GM12878 (cell line): ENCODE measurements around the gene SLC20A1. TPM values are rescaled to one million over a fixed set of nuclear protein-coding genes. Genes with fewer than 3 reads are reported as not detected.

Source experiments
- ATAC-seq: fragments of 200-7000 bp; cut with Tn5 transposase; 3 replicates; pipeline ENCODE4 v1.9.1; 2020; ENCODE audit warnings: mild to moderate bottlenecking, moderate library complexity
- BruUV-seq: library from RNA; stranded (reverse); fragments of 400-500 nt; replicated peaks from 2 replicates; lab custom pipeline; 2021; lab: Mats Ljungman, UMichigan
- CTCF ChIA-PET: fragments of 300-600 bp; sonication (Branson Sonifier 250); formaldehyde crosslinking; extraction: SDS; loops from one replicate; lab custom pipeline; 2021; ENCODE audit warnings: inconsistent platforms; lab: Yijun Ruan, JAX
- POLR2A ChIA-PET: fragments of 350-600 bp; formaldehyde crosslinking; extraction: SDS; loops from one replicate; lab custom pipeline; 2021; ENCODE audit warnings: inconsistent platforms; lab: Charles Lee
- RAD21 ChIA-PET: fragments of 300-600 bp; sonication (Branson Sonifier 250); formaldehyde crosslinking; loops from one replicate; lab custom pipeline; 2023; ENCODE audit warnings: antibody characterized with exemption; ENCODE audit not compliant: unreplicated experiment; lab: Charles Lee
- SMC1A ChIA-PET: fragments of 300-600 bp; sonication (Branson Sonifier 250); formaldehyde crosslinking; loops from one replicate; lab custom pipeline; 2023; ENCODE audit not compliant: unreplicated experiment, uncharacterized antibody; lab: Charles Lee
- DNase-seq: peaks from one replicate; pipeline ENCODE4 v3.0.0-alpha.2; 2011; ENCODE audit warnings: low read depth, low spot score
- FAIRE-seq: peaks from 3 replicates; lab custom pipeline; 2011; peaks lifted over from hg19 to GRCh38; lab: Jason Lieb, UNC
- H2AFZ ChIP-seq: 2 replicates; pipeline ENCODE4 v1.6.0; 2011; ENCODE audit warnings: low read depth, low read length, control low read depth; ENCODE audit not compliant: control insufficient read depth
- H3K27ac ChIP-seq: 2 replicates; pipeline ENCODE4 v1.5.1; 2011; ENCODE audit warnings: control low read depth; ENCODE audit not compliant: control insufficient read depth, insufficient read depth
- H3K27me3 ChIP-seq, 2 experiments: replicated peaks in 1 of 2; 2 replicates each; pipeline versions ENCODE4 v1.6.0 to v1.6.1; 2011; ENCODE audit warnings: low read length in 1 of 2; ENCODE audit not compliant: control insufficient read depth in 2 of 2, insufficient read depth in 2 of 2
- H3K36me3 ChIP-seq, 2 experiments: 2 replicates each; pipeline ENCODE4 v1.5.1; 2011; ENCODE audit warnings: low read length in 1 of 2; ENCODE audit not compliant: control insufficient read depth in 2 of 2, insufficient read depth in 2 of 2
- H3K4me1 ChIP-seq: 2 replicates; pipeline ENCODE4 v1.6.1; 2011; ENCODE audit warnings: mild to moderate bottlenecking, low read length, moderate library complexity, mixed read lengths; ENCODE audit not compliant: control insufficient read depth, insufficient read depth
- H3K4me2 ChIP-seq: 2 replicates; pipeline ENCODE4 v1.6.0; 2011; ENCODE audit warnings: control low read depth; ENCODE audit not compliant: control insufficient read depth, insufficient read depth
- H3K4me3 ChIP-seq: fragments of 200-600 bp; sonication (generic); 2 replicates; pipeline ENCODE4 v1.5.1; 2016
- H3K79me2 ChIP-seq: 2 replicates; pipeline ENCODE4 v1.6.0; 2011; ENCODE audit warnings: low read length; ENCODE audit not compliant: control insufficient read depth, insufficient read depth
- H3K9ac ChIP-seq: 2 replicates; pipeline ENCODE4 v1.8.0; 2011; ENCODE audit warnings: low read length, control low read depth, mixed read lengths; ENCODE audit not compliant: control insufficient read depth, insufficient read depth
- H3K9me3 ChIP-seq: replicated peaks from 3 replicates; pipeline ENCODE4 v1.5.1; 2011; ENCODE audit warnings: mild to moderate bottlenecking, low read length; ENCODE audit not compliant: control insufficient read depth, insufficient read depth
- H4K20me1 ChIP-seq: 2 replicates; pipeline ENCODE4 v1.6.0; 2011; ENCODE audit not compliant: control insufficient read depth, insufficient read depth
- E4F1 ChIP-seq: fragments of 450-650 bp; IDR thresholded peaks from 2 replicates; pipeline ENCODE4 v1.6.1; 2018; ENCODE audit warnings: borderline replicate concordance, mild to moderate bottlenecking; ENCODE audit not compliant: partially characterized antibody
- ELK1 ChIP-seq: IDR thresholded peaks from 2 replicates; pipeline ENCODE4 v1.6.1; 2012; ENCODE audit warnings: low read depth, low read length, improper control_type of control experiment
- WGBS: methylation state at CpG from one replicate; pipeline ENCODE4 v1.1.6; 2016; ENCODE audit warnings: low lambda C conversion rate; ENCODE audit not compliant: insufficient replicate concordance, insufficient coverage; ENCODE audit errors: missing lambda C conversion rate; 5-methylcytosine and 5-hydroxymethylcytosine counted together
- in situ Hi-C: fragments of 300-500 bp; cut with MboI; formaldehyde crosslinking; loops from 9 replicates; pipeline ENCODE4 v1.14.3; 2018; ENCODE audit warnings: mixed read lengths
- intact Hi-C: fragments of 100-400 bp; cut with micrococcal nuclease; formaldehyde crosslinking; loops from one replicate; pipeline ENCODE4 v1.14.2; 2022; ENCODE audit not compliant: unreplicated experiment
- polyA plus RNA-seq, 11 experiments: library from polyadenylated mRNA; depleted of rRNA in 4 of 11; unstranded in 6 of 11; stranded (reverse) in 5 of 11; fragments of >200 nt; fragmentation: Nextera tagmentation in 4 of 11; fragmentation: Illumina TruSeq in 1 of 11; extraction: Ambion mirVana in 4 of 11; extraction: Trizol in 1 of 11; gene quantifications; 1 replicate in 1 of 11; 2 replicates in 10 of 11; pipeline versions ENCODE4 v1.2.1 to v1.2.3, GENCODE V29; 2011 to 2016; ENCODE audit warnings: inconsistent platforms in 2 of 11, missing spikeins in 2 of 11, low read depth in 1 of 11
- total RNA-seq, 4 experiments: library from RNA; depleted of rRNA in 3 of 4; stranded (reverse); fragments of >200 nt in 3 of 4; fragmentation: Illumina TruSeq in 1 of 4; extraction: Trizol in 1 of 4; gene quantifications; 2 replicates each; pipeline versions ENCODE4 v1.2.1 to v1.2.3, GENCODE V29; 2013 to 2021

SLC20A1 gene
- total and polyA plus RNA-seq, 10 of the 15 experiments (the other 5 are each of a cell fraction or from before 2014, with no cell fraction given) = 21.2 to 59.1 (median 43.2) TPM

- 100% methylated on average over 2 of the region's 2 CpGs for WGBS
- no peak overlapping the region for H3K27ac ChIP-seq
- DNase-seq = no peak
- H3K9me3 ChIP-seq = no peaks in the 10 kb centered on the region
- no peaks in the 10 kb centered on the region for H3K79me2 ChIP-seq
- in situ Hi-C loops = no loop called here
- no peaks in the 10 kb centered on the region for H4K20me1 ChIP-seq
- RAD21 ChIA-PET = interaction anchor here (4.1 to 7.1 kb wide), 4 partner anchors 12 to 75 kb away, joined by 19 to 145 read pairs (median 68); partner anchors contain the start of gene SLC20A1
- BruUV-seq = no TSS peak
- no peak for FAIRE-seq
- H3K4me1 ChIP-seq = peaks cover 56% of the 10 kb centered on the region
- H3K9ac ChIP-seq = no peak overlapping the region
- intact Hi-C loops = loop anchor here (10.0 kb wide), 1 partner anchor 649 kb away; the partner anchor contains the start of gene TMEM87B
- H3K27me3 ChIP-seq = no peaks in the 10 kb centered on the region
- CTCF ChIA-PET = interaction anchor here (0.6 to 6.9 kb wide), 3 partner anchors 11 to 58 kb away, joined by 3 to 102 read pairs (median 5); partner anchors contain the start of gene SLC20A1
- SMC1A ChIA-PET = interaction anchor here (7.4 to 11.5 kb wide), 2 partner anchors 9 to 23 kb away, joined by 107 to 271 read pairs; no protein-coding TSS in a partner anchor
- no peak overlapping the region for H3K4me2 ChIP-seq
- H2AFZ ChIP-seq = no peak overlapping the region
- POLR2A ChIA-PET = interaction anchor here (1.3 to 8.2 kb wide), 3 partner anchors 9 to 72 kb away, joined by 3 to 74 read pairs (median 4); no protein-coding TSS in a partner anchor
- H3K4me3 ChIP-seq = no peak overlapping the region
- no peak for ATAC-seq
- no peak for TF ChIP-seq ELK1
- no peak for TF ChIP-seq E4F1
- no peaks in the 10 kb centered on the region for H3K36me3 ChIP-seq
These were observed 57.9 kb downstream of the SLC20A1 start for GRCh38 chr2:112703684-112704083.
